Activated T-cell treated with anti-CD3 and anti-CD28 coated beads, Interleukin-2, amount 50 U/mL, for 48 hours (primary cell): ENCODE results near the gene ATRNL1.
"Not testable (repeated sequence)": the region's sequence is repeated elsewhere in the genome, so short reads cannot be mapped to it uniquely, and the experiment has no call there.

Experiments
- DNase-seq, 2 experiments: peaks; one replicate each; pipeline ENCODE4 v3.0.0-alpha.2; 2020

Gene ATRNL1

DNA sequence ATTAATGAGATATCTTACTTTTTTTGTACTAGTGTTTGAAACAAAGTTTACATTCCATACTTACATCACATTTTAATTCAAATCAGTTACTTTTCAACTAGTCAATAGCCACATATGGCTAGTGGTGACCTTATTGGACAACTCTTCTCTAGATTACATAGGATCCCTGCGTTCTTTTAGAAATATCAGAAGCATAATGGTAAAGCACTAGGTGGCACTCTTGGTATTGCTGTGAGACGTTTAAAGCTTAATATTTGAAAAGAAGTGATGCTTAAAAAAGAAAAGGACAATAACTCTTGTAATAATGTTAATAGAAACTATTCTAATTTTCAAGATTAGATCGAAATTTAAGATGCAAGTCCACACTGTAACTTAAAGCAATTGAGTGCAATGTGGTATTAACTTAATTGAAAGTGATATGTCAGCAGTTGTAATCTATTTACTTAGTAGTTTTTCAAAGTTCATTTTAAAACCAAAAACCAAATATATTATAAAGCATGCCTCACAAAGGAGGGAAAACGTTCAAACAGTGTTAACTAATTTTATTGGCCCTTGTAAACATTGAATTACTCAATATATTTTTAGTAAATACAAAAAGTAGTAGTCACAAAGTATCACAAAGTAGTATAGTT lies 339.1 kb downstream of the ATRNL1 start:
- DNase-seq = no peak

DNA sequence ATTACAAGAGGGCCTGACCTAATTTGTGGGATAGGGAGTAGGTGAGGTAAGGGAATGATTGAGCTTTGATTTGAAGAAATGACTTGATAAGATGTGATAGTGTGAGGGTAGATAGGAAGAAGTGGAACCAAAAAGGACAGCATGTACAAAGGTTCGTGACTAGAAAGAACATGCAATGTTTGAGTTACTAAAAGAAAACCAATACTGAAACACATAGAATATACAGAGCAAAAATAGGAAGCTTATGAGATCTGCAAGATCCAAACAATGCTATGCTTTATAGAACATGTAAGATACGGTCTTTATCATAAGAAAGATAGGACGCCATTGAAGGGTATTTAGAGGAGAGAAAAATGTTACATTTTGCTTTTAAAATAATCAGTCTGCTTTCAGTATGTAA lies 343.8 kb downstream of the ATRNL1 start:
- DNase-seq = no peak

DNA sequence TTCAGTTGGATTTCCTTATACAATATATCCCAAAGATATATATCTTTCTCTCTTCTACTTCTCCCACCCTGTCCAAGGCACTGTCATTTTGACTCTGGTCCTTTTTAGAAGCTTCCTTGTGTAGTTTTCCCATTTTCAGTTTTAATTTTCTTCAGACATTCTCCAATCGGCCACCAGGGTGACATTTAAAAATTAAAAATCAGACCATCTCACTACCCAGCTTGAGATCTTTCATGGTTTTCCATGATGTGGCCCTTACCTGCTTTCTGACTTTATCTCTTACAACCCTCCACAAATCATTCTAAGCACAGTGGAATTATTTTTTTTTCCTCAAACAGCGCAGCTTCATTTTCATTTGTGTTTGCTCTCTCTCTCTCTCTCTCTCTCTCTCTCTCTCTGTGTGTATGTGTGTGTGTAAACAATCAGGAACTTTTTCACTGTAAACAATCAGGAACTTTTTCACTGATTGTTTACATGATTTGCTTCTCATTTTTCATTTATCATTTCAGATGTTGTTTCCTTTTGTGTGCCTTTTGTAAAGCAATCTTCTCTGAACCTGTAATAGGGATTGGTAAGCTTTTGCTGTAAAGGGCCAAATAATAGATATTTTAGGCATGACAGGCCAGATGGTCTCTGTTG lies 348.9 kb downstream of the ATRNL1 start:
- DNase-seq = no peak

DNA sequence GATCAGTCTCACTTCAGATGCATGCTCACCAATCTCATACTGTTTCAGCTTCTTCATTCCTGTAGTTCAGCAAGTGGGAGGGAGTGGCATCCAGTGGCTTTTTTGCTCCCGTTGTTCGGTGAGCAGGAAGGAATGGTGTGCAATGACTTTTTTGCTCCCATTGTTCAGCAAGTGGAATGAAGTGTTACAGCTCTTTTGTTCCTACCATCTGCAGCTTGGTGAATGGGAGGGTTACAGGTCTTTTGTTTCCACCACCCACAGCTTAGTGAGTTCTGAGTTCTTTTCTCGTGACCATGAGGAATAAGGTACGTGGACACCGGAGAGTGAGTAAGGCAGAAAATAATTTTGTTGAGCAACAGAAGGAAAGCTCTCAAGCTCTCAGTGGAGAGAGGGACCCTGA lies 363.6 kb downstream of the ATRNL1 start:
- DNase-seq = no peak

DNA sequence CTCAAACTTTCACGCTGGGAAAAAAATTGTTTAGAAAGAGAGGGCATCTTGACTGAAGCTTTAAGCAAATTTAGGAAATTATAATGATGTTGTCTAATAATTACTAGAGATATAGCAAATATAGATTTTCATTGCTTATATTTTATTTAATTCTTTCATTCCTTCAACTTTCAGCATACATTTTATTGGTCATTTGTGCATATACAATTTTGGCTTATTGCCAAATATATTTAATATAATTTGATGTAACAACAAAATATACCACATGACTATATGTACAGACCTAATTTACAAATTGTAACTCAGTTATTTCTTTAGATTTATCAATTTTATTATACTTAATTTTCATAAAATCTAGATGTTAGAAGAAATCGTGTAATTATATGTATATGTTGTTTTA lies 390.1 kb downstream of the ATRNL1 start:
- no peak for DNase-seq

DNA sequence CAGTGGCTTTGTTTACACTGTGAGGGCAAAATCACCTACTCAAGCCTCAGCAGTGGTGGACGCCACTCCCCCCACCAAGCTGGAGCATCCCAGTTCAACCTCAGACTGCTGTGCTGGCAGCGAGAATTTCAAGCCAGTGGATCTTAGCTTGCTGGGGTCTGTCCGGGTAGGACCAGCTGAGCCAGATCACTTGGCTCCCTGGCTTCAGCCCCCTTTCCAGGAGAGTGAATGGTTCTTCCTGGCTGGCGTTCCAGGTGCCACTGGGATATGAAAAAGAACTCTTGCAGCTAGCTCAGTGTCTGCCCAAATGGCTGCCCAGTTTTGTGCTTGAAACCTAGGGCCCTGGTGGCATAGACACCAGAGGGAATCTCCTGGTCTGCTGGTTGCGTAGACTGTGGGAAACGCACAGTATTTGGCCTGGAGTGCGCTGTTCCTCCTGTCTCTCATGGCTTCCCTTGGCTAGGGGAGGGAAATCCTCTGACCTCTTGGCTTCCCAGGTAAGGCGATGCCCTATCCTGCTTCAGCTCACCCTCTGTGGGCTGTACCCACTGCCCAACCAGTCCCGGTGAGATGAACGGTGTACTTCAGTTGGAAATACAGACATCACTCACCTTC lies 398.5 kb downstream of the ATRNL1 start:
- no peak for DNase-seq

DNA sequence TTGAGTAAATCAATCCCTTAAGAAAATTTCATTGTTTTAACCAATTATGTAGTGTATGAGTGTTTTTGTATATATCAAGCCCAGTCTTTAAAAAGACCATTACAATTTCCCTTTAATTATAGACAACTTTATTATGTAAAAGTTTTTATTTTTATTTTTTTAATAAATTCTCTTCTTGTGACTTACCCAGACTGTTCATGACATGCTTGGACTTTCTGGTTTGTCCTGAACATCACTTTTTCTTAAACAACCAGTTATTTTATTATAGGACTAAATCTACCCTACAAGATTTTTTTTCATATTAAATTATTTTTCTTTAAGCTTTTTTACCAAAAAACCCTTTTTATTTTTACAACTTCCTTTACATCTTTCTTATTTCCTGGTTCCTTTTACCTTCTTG lies 410.4 kb downstream of the ATRNL1 start:
- DNase-seq = no peak

DNA sequence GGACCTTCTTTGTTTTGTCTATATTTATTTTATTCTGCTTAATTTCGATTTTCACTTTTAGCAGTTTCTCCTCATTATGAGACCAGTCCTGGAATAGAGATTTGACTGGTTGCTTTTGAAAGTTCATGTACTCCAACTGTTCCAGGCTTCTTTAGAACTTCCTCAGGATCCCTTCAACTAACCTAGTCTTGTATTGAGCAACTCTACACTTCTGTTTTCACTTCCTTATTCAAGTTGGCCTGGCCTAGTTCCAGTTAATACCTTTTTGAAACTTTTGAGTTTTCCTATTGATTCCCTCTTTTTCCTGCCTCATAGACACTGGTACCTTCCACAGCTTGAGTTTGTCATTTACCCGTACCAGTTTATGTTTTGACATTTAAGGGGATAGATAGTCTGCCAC lies 421.7 kb downstream of the ATRNL1 start:
- DNase-seq = no peak

DNA sequence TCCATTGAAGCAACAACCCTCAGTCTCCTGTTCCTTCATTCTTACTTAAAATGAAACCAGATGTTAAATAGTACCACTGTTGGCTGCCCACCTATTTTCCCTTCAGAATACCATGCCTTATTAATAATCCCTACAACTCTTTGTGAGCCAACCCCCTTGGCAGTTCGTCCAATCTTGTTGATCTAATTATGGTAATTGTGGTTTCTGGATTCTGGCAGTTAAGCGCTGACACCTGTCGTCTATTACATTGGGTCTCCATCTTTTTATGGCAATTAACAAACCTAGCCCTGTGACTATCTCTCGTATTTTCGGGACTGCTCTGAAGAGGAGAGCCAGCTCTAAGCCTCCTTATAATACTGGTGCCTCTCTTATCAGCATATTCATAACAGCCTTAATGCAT lies 432.0 kb downstream of the ATRNL1 start:
- no peak for DNase-seq

DNA sequence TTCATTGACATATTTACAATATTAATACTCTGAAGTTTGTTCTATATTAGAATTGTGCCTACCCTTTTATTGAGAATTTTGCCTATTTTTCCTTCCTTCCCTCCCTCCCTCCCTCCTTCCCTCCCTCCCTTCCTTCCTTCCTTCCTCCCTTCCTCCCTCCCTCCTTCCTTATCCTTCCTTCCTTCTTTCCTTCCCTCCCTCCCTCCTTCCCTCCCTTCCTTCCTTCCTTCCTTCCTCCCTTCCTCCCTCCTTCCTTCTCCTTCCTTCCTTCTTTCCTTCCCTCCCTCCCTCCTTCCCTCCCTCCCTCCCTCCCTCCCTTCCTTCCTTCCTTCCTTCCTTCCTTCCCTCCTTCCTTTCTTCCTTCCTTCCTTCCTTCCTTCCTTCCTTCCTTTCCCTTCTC lies 434.5 kb downstream of the ATRNL1 start:
- not testable (repeated sequence) for DNase-seq

DNA sequence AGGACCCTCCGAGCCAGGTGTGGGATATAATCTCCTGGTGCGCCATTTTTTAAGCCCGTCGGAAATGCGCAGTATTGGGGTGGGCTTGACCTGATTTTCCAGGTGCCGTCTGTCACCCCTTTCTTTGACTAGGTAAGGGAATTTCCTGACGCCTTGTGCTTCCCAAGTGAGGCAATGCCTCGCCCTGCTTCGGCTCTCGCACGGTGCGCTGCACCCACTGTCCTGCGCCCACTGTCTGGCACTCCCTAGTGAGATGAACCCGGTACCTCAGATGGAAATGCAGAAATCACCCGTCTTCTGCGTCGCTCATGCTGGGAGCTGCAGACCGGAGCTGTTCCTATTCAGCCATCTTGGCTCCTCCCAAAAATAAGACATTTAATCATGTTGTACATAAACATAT lies 443.2 kb downstream of the ATRNL1 start:
- not testable (repeated sequence) for DNase-seq

DNA sequence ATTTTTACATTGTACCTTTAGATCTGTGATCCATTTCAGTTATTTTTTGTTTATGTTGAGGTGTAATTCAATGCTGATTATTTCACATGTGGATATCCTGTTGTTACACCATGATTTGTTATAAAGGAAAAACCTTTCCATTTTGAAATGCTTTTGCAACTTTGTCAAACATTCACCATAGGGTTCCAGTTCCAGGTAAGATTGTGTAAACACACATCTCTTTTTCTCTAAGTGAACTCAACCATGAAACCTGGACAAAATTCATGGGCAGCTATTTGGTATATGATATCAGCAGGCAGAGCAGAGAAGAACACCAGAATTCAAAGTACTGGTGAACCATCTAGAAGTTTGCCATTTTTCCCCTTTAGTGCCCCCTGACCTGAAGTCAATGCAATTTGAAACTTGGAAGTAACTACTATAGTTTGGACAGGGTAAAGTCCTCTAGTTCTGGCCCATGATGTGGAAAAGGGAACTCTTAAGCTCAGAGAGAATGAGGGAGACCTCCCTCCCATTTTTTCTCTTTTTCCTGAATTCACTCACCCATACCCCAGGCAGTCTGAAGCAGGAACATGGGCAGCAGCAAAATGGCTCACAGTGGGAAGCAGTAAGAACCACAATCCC lies 446.1 kb downstream of the ATRNL1 start:
- no peak for DNase-seq

DNA sequence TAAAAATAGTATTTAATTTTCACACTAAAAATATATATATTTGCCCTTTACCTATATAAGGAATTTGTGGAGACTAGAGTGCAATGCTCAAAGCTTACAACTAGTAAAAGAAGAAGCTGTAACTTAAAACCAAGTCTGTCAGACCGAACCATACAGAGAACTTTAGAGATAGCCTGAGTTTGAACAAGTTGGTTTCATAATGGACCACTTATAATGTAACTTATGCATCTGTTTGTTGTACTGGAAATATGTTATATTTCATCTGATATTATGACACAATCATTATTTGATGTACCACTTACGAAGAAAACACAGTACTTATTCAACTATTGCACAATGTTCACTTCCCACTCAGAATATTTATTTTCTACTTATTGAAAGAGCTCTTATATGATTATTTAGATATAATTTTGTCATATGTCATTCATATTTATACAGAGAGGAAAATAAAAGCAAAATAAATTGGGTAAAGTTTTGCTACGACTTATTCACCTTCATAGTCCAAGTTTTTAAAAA lies 462.8 kb downstream of the ATRNL1 start:
- no peak for DNase-seq

DNA sequence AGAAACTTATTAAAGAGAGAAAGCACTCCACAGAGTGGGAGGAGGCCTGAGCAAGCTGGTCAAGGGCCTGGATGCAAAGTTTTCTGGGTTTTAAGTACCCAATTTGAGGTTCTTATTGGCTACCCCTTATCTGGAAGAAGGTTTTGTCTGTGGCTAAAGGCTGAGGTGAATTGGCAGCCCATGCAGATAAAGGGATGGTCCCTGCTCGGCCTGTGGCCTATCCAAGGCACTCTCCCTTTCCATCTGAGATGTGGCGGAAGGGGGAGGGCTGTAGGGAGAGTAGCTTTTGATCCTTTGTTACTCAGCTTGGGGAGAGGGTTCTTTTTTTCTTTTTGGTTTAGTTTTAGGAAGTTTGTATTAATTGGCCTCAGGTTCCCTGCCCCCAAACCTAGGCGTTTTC lies 465.1 kb downstream of the ATRNL1 start:
- no peak for DNase-seq

DNA sequence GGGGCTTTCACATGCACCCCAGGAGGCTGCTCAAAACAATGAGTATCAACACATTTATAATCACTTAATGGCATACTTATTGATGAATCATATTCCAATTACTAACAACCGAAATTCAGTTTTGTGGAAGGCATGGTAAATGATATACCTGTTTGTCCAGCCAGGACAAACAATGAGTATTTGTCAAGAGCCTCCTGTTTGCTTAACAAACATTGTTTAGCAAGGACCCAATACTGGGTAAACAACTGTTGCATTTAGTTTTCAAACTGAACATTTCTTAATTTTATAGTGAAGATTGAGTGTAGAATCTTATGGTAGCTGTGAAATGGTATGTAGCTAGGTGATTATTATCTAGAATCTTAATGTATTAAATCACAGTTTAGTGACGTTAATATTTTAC lies 473.7 kb downstream of the ATRNL1 start:
- DNase-seq = no peak

DNA sequence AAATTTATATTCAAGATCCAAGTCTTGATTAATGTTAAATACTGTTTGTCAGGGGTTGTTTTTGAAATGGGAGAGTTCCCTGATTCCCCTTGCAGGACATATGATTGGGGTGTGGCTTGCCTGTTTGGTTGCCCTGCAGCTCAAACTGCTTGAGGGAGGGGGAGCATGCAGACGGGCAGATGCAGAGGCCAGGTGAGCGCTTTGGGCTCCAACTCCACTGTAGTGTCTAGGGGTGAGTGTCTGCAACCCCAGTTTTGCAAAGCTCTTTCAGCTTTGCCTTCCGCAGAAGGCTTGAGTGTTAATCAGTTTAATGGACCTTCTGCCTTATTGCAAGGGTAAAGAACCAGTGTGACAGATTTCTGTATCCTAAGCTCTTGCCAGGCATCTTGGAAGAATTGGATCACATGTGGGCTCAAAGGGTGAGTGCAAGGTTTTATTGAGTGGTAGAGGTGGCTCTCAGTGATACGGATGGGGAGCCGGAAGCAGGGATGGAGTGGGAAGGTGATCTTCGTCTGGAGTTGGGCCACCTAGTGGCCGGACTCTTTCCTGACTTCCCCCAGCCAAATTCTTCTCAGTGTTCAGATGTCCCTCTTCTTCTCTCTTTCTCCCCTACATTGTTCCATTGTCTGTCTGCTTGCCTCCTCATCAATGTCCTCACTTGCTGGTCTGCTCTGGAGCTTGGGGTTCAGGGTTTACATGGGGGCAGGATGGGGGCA lies 479.7 kb downstream of the ATRNL1 start:
- no peak for DNase-seq

DNA sequence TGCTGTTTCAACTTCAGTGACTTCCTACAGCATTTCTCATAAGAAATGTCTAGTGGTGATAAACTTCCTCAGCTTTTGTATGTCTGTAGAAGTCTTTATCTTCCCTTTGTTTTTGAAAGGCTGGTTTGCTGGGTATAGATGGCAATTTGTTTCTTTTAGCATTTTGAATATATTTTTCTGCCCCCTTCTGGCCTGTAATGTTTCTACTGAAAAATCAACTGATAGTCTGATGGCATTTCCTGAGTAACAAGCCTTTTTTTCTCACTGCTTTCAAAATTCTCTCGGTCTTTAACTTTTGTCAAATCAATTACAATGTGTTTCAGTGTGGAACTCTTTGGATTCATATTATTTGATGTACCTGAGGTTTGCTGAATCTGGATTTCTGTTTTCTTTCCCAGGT lies 487.1 kb downstream of the ATRNL1 start:
- DNase-seq = no peak

DNA sequence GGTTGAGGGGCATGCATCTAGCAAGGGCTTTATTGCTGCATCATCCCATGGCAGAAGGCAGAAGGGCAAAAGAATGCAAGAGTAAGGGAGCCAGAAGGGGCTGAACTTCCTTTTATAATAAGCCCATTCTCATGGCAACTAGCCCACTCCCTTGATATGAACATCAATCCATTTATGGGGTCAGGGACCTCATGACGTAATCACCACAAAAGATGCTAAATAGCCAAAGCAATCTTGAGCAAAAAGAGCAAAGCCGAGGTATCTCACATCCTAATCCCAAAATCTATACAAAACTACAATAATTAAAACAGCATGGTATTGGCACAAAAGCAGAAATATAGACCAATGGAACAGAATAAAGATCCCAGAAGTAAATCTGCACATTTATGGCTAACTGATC lies 499.9 kb downstream of the ATRNL1 start:
- no peak for DNase-seq

DNA sequence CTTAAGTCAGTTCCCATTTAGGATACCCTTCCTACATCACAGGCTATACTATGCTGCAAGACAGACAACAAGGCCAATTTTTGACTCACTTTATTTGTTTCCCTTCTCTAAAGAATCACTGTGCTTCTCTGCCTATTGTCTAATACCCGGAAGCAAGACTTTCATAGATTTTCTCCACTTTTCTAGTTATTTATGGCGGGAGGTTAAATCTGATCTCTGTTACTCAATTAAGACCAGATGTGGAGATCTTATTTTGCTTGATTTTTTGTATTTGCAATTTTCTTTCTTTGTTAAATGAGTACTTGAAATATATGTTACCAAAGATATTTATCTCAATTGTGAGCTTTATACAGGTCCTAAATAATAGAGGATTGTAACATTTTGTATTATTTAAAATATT lies 511.5 kb downstream of the ATRNL1 start:
- no peak for DNase-seq

DNA sequence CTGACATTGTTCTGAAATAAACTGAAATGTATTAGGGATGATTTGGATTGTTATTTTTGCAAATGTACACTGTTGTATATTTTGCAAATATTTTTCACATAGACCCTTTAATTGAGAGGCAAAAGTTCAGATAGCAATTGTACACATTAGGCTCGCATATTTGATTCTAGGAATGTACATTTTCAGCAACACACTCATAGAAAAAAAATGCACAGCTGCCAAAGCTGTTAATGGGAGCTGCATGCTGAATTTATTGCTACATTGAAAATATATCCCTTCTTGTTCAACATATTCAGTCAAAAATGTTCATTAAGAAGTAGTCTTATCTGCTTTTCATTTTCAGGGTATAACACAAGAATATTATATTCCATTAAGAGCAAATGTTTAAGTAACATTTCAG lies 512.9 kb downstream of the ATRNL1 start:
- DNase-seq = no peak

DNA sequence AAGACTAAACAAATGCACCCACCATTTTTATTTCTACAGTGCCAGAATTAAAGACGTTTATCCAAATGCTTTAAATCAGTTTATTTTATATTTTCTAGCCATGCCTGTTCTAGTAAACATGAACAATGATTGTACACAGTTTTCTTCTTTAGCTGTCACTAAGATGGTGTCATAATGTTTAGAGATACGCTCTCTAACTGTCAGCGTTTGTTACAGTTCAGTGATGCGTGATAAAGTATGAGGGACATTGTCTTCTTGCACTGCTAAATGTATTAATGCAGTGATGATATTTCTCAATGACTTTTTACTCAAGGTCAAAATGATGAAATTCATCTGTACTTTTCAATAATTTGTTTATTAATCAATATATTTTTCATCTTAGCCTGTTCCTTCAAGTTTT lies 513.6 kb downstream of the ATRNL1 start:
- DNase-seq = no peak

DNA sequence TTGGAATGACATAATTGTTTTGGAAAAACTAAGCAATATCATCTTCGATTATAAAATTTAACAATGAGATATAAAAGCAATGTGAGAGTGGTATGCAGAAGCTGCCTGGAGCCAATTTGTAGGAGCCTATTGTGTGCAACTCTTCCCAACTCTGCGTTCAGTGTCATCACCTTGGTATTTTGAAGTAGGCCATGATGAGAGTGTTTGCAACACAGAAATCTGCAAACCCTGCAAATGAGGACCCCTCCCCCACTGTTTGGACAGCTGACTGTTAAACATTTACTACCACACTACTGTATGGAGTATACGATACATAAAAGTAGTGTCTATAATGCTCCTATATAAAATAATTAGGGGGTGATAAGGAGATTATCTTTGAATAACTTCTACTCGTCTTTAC lies 531.3 kb downstream of the ATRNL1 start:
- DNase-seq = no peak

DNA sequence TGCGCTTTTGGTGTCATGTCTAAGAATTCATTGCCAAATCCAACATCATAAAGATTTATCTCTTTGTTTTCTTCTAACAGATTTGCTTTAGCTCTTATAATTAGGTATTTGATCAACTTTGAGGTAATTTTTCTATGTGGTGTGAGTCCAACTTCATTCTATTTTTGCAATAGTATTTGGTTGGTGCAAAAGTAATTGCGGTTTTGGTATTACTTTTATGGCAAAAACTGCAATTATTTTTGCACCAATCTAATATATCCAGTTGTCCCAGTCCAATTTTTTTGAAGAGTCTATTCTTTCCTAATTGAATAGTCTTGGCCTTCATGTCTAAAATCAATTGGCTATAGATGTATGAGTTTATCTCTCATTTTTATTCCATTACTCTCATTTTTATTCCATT lies 535.5 kb downstream of the ATRNL1 start:
- no peak for DNase-seq
